Vagina (tissue), 2 donors: ENCODE measurements around the gene NYAP2. TPM values are rescaled to one million over a fixed set of nuclear protein-coding genes. Genes with fewer than 3 reads are reported as not detected.

Source experiments
- DNase-seq, 2 donors: peaks; one replicate each; pipeline ENCODE4 v3.0.0-alpha.2; 2017; ENCODE audit errors: extremely low spot score in 2 of 2
- H3K27ac ChIP-seq: fragments of 200-600 bp; sonication (generic); one replicate; pipeline ENCODE4 v1.5.1; 2019
- H3K27me3 ChIP-seq: fragments of 200-600 bp; sonication (generic); one replicate; pipeline ENCODE4 v1.5.1; 2019
- H3K36me3 ChIP-seq, 2 donors: fragments of 200-600 bp; sonication (generic); one replicate each; pipeline ENCODE4 v1.5.1; 2017 to 2019
- H3K4me1 ChIP-seq: fragments of 200-600 bp; sonication (generic); one replicate; pipeline ENCODE4 v1.5.1; 2019
- H3K4me3 ChIP-seq, 2 donors: fragments of 200-600 bp; sonication (generic); 1 replicate in 1 of 2; 2 replicates in 1 of 2; pipeline ENCODE4 v1.5.1; 2016 to 2019
- H3K9me3 ChIP-seq: fragments of 200-600 bp; sonication (generic); one replicate; pipeline ENCODE4 v1.5.1; 2019
- POLR2A ChIP-seq, 2 donors: fragments of 450-650 bp; IDR thresholded peaks; one replicate each; pipeline ENCODE4 v1.6.1; 2017; ENCODE audit warnings: antibody characterized with exemption in 2 of 2, mild to moderate bottlenecking in 2 of 2, moderate library complexity in 2 of 2
- POLR2AphosphoS5 ChIP-seq, 2 donors: sonication (generic); formaldehyde crosslinking; IDR thresholded peaks; one replicate each; pipeline ENCODE4 v1.9.0; 2017; ENCODE audit warnings: antibody characterized with exemption in 2 of 2, mild to moderate bottlenecking in 2 of 2, low read depth in 1 of 2; ENCODE audit not compliant: insufficient read depth in 1 of 2
- intact Hi-C: fragments of 100-400 bp; cut with DNase I; formaldehyde crosslinking; loops from one replicate; pipeline ENCODE4 v1.15.1; 2023
- total RNA-seq: library from RNA; depleted of rRNA; stranded (reverse); fragments of >200 nt; gene quantifications from one replicate; pipeline ENCODE4 v1.2.3, GENCODE V29; 2016
- TF ChIP-seq, protein P1 (sequence below), 3 experiments: fragments of 450-650 bp in 2 of 3; fragments of 200-600 bp in 1 of 3; sonication (generic) in 1 of 3; IDR thresholded peaks; one replicate each; pipeline ENCODE4 v1.5.1; 2017 to 2019; ENCODE audit warnings: antibody characterized with exemption in 3 of 3, mild to moderate bottlenecking in 2 of 3, moderate library complexity in 2 of 3

The NYAP2 gene
- total RNA-seq, 1 donor from 2014 or later: 0.25 TPM

DNA sequence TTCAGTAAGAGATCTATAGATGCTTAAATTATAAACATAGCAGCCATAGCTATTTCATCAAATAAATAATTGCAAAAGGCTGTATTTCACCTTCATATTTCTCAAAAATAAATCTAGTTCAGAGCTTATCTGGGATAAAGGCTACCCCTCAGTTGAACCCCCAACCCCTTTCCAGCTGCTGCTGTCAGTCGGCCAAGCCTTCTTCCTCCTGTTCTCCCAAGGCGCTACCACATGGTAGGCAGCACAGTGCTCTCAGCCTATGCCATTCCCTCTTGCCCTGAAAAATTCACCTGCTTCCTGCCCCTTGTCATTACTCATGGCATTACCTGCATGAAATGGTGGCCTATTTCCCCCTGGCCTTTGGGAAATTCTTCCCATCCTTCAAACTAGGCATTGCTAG is 136.5 kb downstream of the NYAP2 start:
- no peaks in the 10 kb centered on the region for H3K36me3 ChIP-seq
- no peaks in the 10 kb centered on the region for H3K27me3 ChIP-seq
- H3K4me1 ChIP-seq: no peaks in the 10 kb centered on the region
- no peak overlapping the region for H3K4me3 ChIP-seq
- no peak overlapping the region for H3K27ac ChIP-seq
- DNase-seq: no peak
- H3K9me3 ChIP-seq: no peaks in the 10 kb centered on the region
- TF ChIP-seq POLR2AphosphoS5 (IDR thresholded peaks at IDR 0.05; ENCODE audit: insufficient read depth in 1 of 2, low read depth in 1 of 2) (no peak), POLR2A (IDR thresholded peaks at IDR 0.05) (no peak)
- TF ChIP-seq, protein P1, sequence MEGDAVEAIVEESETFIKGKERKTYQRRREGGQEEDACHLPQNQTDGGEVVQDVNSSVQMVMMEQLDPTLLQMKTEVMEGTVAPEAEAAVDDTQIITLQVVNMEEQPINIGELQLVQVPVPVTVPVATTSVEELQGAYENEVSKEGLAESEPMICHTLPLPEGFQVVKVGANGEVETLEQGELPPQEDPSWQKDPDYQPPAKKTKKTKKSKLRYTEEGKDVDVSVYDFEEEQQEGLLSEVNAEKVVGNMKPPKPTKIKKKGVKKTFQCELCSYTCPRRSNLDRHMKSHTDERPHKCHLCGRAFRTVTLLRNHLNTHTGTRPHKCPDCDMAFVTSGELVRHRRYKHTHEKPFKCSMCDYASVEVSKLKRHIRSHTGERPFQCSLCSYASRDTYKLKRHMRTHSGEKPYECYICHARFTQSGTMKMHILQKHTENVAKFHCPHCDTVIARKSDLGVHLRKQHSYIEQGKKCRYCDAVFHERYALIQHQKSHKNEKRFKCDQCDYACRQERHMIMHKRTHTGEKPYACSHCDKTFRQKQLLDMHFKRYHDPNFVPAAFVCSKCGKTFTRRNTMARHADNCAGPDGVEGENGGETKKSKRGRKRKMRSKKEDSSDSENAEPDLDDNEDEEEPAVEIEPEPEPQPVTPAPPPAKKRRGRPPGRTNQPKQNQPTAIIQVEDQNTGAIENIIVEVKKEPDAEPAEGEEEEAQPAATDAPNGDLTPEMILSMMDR (IDR thresholded peaks at IDR 0.05): no peak
- intact Hi-C loops: no loop called here

DNA sequence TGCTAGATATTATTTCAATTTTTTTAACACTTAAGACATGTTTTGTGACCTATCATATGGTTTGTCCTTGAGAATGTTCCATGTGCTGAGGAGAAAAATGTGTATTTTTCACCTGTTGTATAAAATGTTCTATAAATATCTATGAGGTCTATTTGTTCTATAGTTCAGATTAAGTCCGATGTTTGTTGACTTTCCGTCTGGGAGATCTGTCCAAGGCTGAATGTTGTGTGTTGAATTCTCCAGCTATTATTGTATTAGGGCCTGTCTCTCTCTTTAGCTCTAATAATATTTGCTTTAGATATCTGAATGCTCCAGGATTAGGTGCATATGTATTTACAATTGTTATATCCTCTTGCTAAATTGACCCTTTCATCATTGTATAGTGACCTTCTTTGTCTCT is 144.1 kb downstream of the NYAP2 start:
- Histone ChIP-seq H3K4me1 (no peaks in the 10 kb centered on the region), H3K36me3 (no peaks in the 10 kb centered on the region), H3K27me3 (no peaks in the 10 kb centered on the region), H3K4me3 (no peak overlapping the region), H3K27ac (no peak overlapping the region), H3K9me3 (no peaks in the 10 kb centered on the region)
- intact Hi-C loops: no loop called here
- no peak for DNase-seq
- TF ChIP-seq, protein P1 (IDR thresholded peaks at IDR 0.05): no peak
- TF ChIP-seq POLR2A (IDR thresholded peaks at IDR 0.05): no peak
- no peak for TF ChIP-seq POLR2AphosphoS5 (IDR thresholded peaks at IDR 0.05; ENCODE audit: insufficient read depth in 1 of 2, low read depth in 1 of 2)

DNA sequence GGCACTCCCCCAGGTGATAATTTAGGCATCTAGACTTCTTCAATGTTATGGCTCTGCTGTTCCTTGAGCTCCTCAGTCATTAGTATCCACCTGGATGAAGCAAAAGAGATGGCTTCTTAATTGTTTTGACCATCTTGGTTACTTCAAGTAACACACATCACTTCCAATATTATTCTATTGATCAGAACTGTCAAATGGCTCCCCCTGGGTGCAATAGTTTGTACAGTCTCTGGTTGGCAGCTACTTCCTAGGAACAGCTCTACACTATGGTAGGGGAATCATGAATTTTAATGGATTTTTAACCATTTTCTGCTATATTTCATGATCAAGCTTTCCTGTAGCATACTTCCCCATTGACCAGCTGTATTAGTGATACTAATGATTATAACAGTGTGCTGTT is 157.0 kb downstream of the NYAP2 start:
- Histone ChIP-seq H3K36me3 (no peaks in the 10 kb centered on the region), H3K27me3 (no peaks in the 10 kb centered on the region), H3K4me3 (no peak overlapping the region), H3K4me1 (no peaks in the 10 kb centered on the region), H3K27ac (no peak overlapping the region), H3K9me3 (no peaks in the 10 kb centered on the region)
- DNase-seq: no peak
- TF ChIP-seq, protein P1 (IDR thresholded peaks at IDR 0.05): no peak
- TF ChIP-seq POLR2AphosphoS5 (IDR thresholded peaks at IDR 0.05; ENCODE audit: insufficient read depth in 1 of 2, low read depth in 1 of 2) (no peak), POLR2A (IDR thresholded peaks at IDR 0.05) (no peak)
- intact Hi-C loops: no loop called here

DNA sequence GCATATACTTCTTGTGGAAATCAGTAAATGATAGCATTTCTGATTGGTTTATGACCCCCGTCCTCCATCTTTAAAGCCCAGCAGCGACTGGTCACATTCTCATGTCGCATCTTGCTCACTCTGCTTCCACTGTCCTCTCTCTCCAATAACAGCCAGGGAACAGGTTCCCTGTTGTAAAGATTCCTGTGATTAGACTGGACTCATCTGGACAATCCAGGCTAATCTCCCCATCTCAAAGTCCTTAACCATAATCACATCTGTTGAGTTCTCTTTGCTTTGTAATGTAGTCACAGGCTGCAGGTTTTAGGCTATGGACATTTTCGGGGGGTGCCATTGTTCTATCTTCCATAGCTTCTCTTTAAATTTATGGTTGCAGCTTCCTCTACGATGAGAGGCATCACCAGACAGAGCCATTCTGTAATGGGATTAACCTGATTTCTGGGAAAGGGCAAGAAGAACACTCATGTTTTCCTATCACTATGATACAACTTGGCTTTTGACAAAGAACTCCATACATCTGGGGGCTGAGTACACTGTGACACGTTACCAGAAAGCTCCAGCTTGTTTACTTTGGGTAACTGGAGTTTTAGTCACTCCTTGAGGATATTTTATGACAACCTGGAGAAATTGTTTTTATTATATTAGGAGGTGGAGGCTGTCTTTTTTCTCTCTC is 159.0 kb downstream of the NYAP2 start:
- Histone ChIP-seq H3K4me3 (no peak overlapping the region), H3K4me1 (no peaks in the 10 kb centered on the region), H3K36me3 (no peaks in the 10 kb centered on the region), H3K27ac (no peak overlapping the region), H3K9me3 (no peaks in the 10 kb centered on the region), H3K27me3 (no peaks in the 10 kb centered on the region)
- DNase-seq: no peak
- TF ChIP-seq POLR2AphosphoS5 (IDR thresholded peaks at IDR 0.05; ENCODE audit: insufficient read depth in 1 of 2, low read depth in 1 of 2): no peak
- TF ChIP-seq POLR2A (IDR thresholded peaks at IDR 0.05): no peak
- TF ChIP-seq, protein P1 (IDR thresholded peaks at IDR 0.05): no peak
- intact Hi-C loops: no loop called here

DNA sequence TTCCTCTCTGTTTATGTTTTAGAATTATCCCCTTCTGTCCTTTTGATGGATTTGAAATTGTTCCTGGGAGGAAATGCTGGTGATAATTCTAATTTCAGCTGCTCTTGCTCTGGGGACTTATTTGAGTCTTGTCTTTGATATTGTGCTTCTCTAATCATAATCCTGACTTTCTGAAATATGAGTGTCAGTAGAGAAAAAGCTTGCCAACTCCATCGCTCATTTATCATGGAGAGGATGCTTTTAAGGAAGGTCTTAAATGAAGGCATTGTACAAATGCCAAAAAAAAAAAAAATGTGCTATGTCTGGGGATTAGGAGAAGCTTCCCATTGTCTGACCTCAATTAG is 159.5 kb downstream of the NYAP2 start:
- Histone ChIP-seq H3K27me3 (no peaks in the 10 kb centered on the region), H3K36me3 (no peaks in the 10 kb centered on the region), H3K9me3 (no peaks in the 10 kb centered on the region), H3K27ac (no peak overlapping the region), H3K4me1 (no peaks in the 10 kb centered on the region), H3K4me3 (no peak overlapping the region)
- DNase-seq: no peak
- TF ChIP-seq, protein P1 (IDR thresholded peaks at IDR 0.05): no peak
- TF ChIP-seq POLR2AphosphoS5 (IDR thresholded peaks at IDR 0.05; ENCODE audit: insufficient read depth in 1 of 2, low read depth in 1 of 2) (no peak), POLR2A (IDR thresholded peaks at IDR 0.05) (no peak)
- intact Hi-C loops: no loop called here
